GM23248 (cell line): Measurements from ENCODE around the gene TRIM44. TPM values are rescaled to one million over a fixed set of nuclear protein-coding genes. Genes with fewer than 3 reads are reported as not detected.

Experiments used
- DNase-seq: peaks from one replicate; pipeline ENCODE4 v3.0.0-alpha.2; 2015
- H2AFZ ChIP-seq: fragments of 200-600 bp; sonication (generic); 2 replicates; pipeline ENCODE4 v1.6.1; 2016; ENCODE audit warnings: antibody characterized with exemption
- H3F3A ChIP-seq: fragments of 200-600 bp; sonication (generic); 2 replicates; pipeline ENCODE4 v1.6.1; 2016; ENCODE audit warnings: mild to moderate bottlenecking, antibody characterized with exemption, mixed run types; ENCODE audit not compliant: insufficient read depth
- H3K27ac ChIP-seq: fragments of 200-600 bp; sonication (generic); 2 replicates; pipeline ENCODE4 v1.5.1; 2016; ENCODE audit warnings: mild to moderate bottlenecking
- H3K27me3 ChIP-seq: fragments of 200-600 bp; sonication (generic); replicated peaks from 2 replicates; pipeline ENCODE4 v1.6.1; 2016; ENCODE audit warnings: mild to moderate bottlenecking; ENCODE audit not compliant: insufficient read depth
- H3K36me3 ChIP-seq: fragments of 200-600 bp; sonication (generic); 2 replicates; pipeline ENCODE4 v1.6.1; 2016; ENCODE audit warnings: low read depth, mild to moderate bottlenecking
- H3K4me1 ChIP-seq: fragments of 200-600 bp; sonication (generic); 2 replicates; pipeline ENCODE4 v1.6.1; 2016; ENCODE audit warnings: mild to moderate bottlenecking; ENCODE audit not compliant: insufficient read depth
- H3K4me2 ChIP-seq: fragments of 200-600 bp; sonication (generic); one replicate; pipeline ENCODE4 v1.6.1; 2016; ENCODE audit warnings: mild to moderate bottlenecking; ENCODE audit not compliant: unreplicated experiment
- H3K4me3 ChIP-seq: fragments of 200-600 bp; sonication (generic); 2 replicates; pipeline ENCODE4 v1.5.1; 2016; ENCODE audit warnings: mild to moderate bottlenecking
- H3K79me2 ChIP-seq: fragments of 200-600 bp; sonication (generic); 2 replicates; pipeline ENCODE4 v1.6.1; 2016; ENCODE audit warnings: mild to moderate bottlenecking; ENCODE audit not compliant: insufficient read depth
- H3K9ac ChIP-seq: fragments of 200-600 bp; sonication (generic); 2 replicates; pipeline ENCODE4 v1.6.1; 2016; ENCODE audit warnings: mild to moderate bottlenecking
- H3K9me2 ChIP-seq: fragments of 200-600 bp; sonication (generic); 2 replicates; pipeline ENCODE4 v1.6.1; 2016; ENCODE audit warnings: mixed run types, mild to moderate bottlenecking, moderate library complexity; ENCODE audit not compliant: insufficient read depth
- H3K9me3 ChIP-seq: fragments of 200-600 bp; sonication (generic); one replicate; pipeline ENCODE4 v1.6.1; 2017; ENCODE audit warnings: low read depth
- H4K20me1 ChIP-seq: fragments of 200-600 bp; sonication (generic); 2 replicates; pipeline ENCODE4 v1.6.0; 2016; ENCODE audit not compliant: insufficient read depth
- EZH2 ChIP-seq: fragments of 200-600 bp; sonication (generic); IDR thresholded peaks from 2 replicates; pipeline ENCODE4 v1.6.1; 2018; ENCODE audit warnings: antibody characterized with exemption, mild to moderate bottlenecking; ENCODE audit not compliant: insufficient read depth, poor library complexity, severe bottlenecking
- EZH2phosphoT487 ChIP-seq: fragments of 200-600 bp; sonication (generic); IDR thresholded peaks from 2 replicates; pipeline ENCODE4 v1.6.1; 2018; ENCODE audit warnings: antibody characterized with exemption, moderate library complexity, mild to moderate bottlenecking, low read depth; ENCODE audit not compliant: insufficient read depth
- WGBS, 2 experiments: methylation state at CpG; one replicate each; pipeline ENCODE4 v1.1.6; 2015 to 2017; ENCODE audit warnings: low lambda C conversion rate in 2 of 2, low coverage in 1 of 2; ENCODE audit errors: missing lambda C conversion rate in 2 of 2; 5-methylcytosine and 5-hydroxymethylcytosine counted together
- in situ Hi-C: fragments of 300-500 bp; cut with MboI; formaldehyde crosslinking; loops from 2 replicates; pipeline ENCODE4 v1.15.0; 2020
- polyA plus RNA-seq: library from polyadenylated mRNA; unstranded; fragments of >200 nt; fragmentation: Nextera tagmentation; extraction: Ambion mirVana; gene quantifications from 2 replicates; pipeline ENCODE4 v1.2.1, GENCODE V29; 2016
- total RNA-seq: library from RNA; depleted of rRNA; stranded (reverse); fragments of >200 nt; shearing (Covaris generic); gene quantifications from 2 replicates; pipeline ENCODE4 v1.2.3, GENCODE V29; 2014

Gene TRIM44
- total and polyA plus RNA-seq, 2 experiments from 2014 or later, result 32.2 to 37.1 TPM

DNA sequence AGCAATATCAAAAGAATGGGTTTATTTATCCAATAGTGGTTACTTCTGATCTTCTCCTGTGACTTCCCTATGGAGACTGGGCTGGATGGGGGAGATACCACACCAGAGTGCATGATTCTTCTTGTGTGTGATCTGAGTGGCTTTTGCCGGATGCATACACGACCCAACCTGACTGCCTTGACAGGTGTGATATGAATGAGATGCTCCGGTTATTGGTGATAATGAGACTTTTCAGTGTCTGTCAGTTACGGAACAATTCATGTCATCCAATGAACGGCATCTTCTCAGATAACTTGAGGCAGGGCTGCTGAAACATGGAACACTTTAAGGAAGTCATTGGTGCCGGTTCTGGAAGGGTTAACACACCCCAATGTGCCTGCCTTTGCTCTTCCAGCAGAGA is 26.6 kb upstream of the TRIM44 start:
- in situ Hi-C loops, result no loop called here

DNA sequence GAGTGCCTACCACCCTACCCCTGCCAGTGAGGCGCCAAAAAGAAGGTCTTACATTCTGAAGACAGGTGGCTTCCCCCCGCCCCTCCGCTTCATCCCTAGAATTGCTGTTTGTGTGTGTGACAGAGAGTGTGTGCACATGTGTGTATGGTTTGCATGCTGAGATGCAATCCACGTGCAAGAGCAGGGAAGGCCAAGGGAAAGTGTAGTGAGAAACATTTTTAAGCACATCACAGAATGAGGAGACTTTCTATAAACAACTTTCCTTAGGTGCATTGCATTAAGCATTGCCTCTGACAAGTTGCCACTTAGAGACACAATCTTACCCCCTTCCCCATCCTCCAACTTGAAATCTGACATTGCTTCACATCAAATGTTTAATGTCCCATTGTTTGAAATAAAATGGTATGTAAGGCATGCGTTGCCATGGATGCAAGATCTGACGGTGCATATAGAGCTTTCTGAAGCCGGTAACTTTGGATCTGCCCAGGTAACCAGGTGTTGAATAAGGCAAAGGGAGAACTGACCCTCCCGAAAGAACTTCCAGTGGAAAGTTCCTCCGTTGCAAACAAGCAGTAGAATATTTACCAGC is 22.9 kb upstream of the TRIM44 start:
- Histone ChIP-seq H3K9me3 (no peaks in the 10 kb centered on the region), H3K4me1 (no peaks in the 10 kb centered on the region), H2AFZ (no peak overlapping the region), H4K20me1 (no peaks in the 10 kb centered on the region), H3K27me3 (peaks cover 4% of the 10 kb centered on the region), H3K36me3 (no peaks in the 10 kb centered on the region), H3K4me3 (no peak overlapping the region), H3K9ac (no peak overlapping the region), H3K4me2 (no peak overlapping the region), H3F3A (no peaks in the 10 kb centered on the region), H3K27ac (no peak overlapping the region), H3K79me2 (no peaks in the 10 kb centered on the region), H3K9me2 (no peaks in the 10 kb centered on the region)
- TF ChIP-seq EZH2phosphoT487 (no peak), EZH2 (no peak)
- no peak for DNase-seq
- 49 to 55% methylated on average over 9 of the region's 9 CpGs for WGBS, 2 experiments
- in situ Hi-C loops, result no loop called here

More for the DNA sequence above, 26.6 kb upstream of the TRIM44 start:
- DNase-seq, result no peak
- Histone ChIP-seq H3K79me2 (no peaks in the 10 kb centered on the region), H3K9ac (no peak overlapping the region), H3K4me2 (no peak overlapping the region), H3K36me3 (no peaks in the 10 kb centered on the region), H3K27me3 (peaks cover 4% of the 10 kb centered on the region), H3K4me1 (peaks cover 5% of the 10 kb centered on the region; the same call in 1 of the 2 replicates), H3K27ac (no peak overlapping the region), H2AFZ (no peak overlapping the region), H3K9me2 (no peaks in the 10 kb centered on the region), H3K4me3 (no peak overlapping the region), H3K9me3 (no peaks in the 10 kb centered on the region), H3F3A (no peaks in the 10 kb centered on the region), H4K20me1 (no peaks in the 10 kb centered on the region)
- WGBS, 2 experiments, result 87 to 89% methylated on average over 6 of the region's 6 CpGs
- TF ChIP-seq EZH2 (no peak), EZH2phosphoT487 (no peak)

DNA sequence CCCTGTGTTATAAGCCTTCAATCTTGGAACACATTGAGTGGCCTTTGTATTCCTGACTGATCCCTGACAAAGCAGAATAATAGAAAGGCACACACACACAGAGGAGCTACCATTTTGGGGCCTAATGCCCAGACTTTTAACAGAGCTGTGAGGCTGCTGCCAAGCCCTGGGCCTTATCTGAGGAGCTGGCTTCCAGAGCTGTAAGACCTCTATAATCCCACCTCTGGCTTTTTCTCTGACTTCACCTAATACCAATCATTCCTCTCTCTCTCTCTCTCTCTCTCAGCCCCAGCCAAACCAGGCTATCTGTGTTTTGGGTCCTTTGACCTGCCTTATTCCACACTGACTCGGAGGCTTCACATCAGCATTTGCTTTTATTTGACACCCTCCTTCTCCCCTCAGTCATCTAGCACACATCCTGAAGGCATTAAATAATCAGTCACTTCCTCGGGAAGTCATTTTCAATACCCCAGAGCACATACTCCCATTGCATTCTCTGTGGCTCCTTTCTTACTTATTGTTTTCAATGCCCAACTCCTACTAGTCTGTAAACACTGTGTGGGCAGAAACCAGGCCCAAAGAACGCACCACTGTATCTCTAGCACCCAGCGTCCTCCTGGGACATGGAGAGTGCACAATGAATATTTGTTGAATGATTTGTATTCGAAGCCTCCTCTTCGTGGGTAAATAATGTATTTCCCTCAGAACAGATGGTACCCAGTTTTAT is 21.2 kb upstream of the TRIM44 start:
- no peak for TF ChIP-seq EZH2phosphoT487
- TF ChIP-seq EZH2, result no peak
- WGBS, 2 experiments, result 70 to 76% methylated on average over 6 of the region's 6 CpGs
- H4K20me1 ChIP-seq, result no peaks in the 10 kb centered on the region
- H3K79me2 ChIP-seq, result no peaks in the 10 kb centered on the region
- H3K36me3 ChIP-seq, result no peaks in the 10 kb centered on the region
- in situ Hi-C loops, result no loop called here
- no peak overlapping the region for H3K9ac ChIP-seq
- DNase-seq, result no peak
- H3K4me3 ChIP-seq, result no peak overlapping the region
- H3K27ac ChIP-seq, result no peak overlapping the region
- H2AFZ ChIP-seq, result no peak overlapping the region
- H3K9me2 ChIP-seq, result no peaks in the 10 kb centered on the region
- no peaks in the 10 kb centered on the region for H3F3A ChIP-seq
- H3K4me2 ChIP-seq, result no peak overlapping the region
- H3K9me3 ChIP-seq, result no peaks in the 10 kb centered on the region
- H3K27me3 ChIP-seq, result peaks cover 4% of the 10 kb centered on the region
- H3K4me1 ChIP-seq, result no peaks in the 10 kb centered on the region

- Histone ChIP-seq H3K36me3 (no peaks in the 10 kb centered on the region), H3K4me1 (no peaks in the 10 kb centered on the region), H3K27ac (no peak overlapping the region), H3K9me3 (no peaks in the 10 kb centered on the region), H3K79me2 (no peaks in the 10 kb centered on the region), H3K4me3 (no peak overlapping the region), H3K27me3 (peaks cover 4% of the 10 kb centered on the region), H2AFZ (no peak overlapping the region), H3K4me2 (no peak overlapping the region), H4K20me1 (no peaks in the 10 kb centered on the region), H3K9ac (no peak overlapping the region), H3K9me2 (no peaks in the 10 kb centered on the region), H3F3A (no peaks in the 10 kb centered on the region)
- in situ Hi-C loops, result no loop called here
- no peak for DNase-seq
- WGBS, 2 experiments, result 82 to 87% methylated on average over 3 of the region's 3 CpGs
- TF ChIP-seq EZH2, result no peak
- TF ChIP-seq EZH2phosphoT487, result no peak
Measured at GRCh38 chr11:35641964-35642363, 20.6 kb upstream of the TRIM44 start.
